ENCODE measurements around the gene LRP1B.

The LRP1B gene

GRCh38 chr2:140929849-140930248 lies 1201.0 kb downstream of the LRP1B start:
- DNase-seq (ENCODE audit: low read depth in 1 of 2, low spot score in 1 of 2): no peak

GRCh38 chr2:140918426-140918825 lies 1212.4 kb downstream of the LRP1B start:
- no peak for DNase-seq (ENCODE audit: low read depth in 1 of 2, low spot score in 1 of 2)
- in situ Hi-C loops (cut with HindIII; ENCODE audit: low pct_unique_long_range_greater_than_20kb, low sequenced_read_pairs): no loop called here
- TF ChIP-seq JUND (IDR thresholded peaks at IDR 0.05; ENCODE audit: low read depth): no peak

More at GRCh38 chr2:140929849-140930248, 1201.0 kb downstream of the LRP1B start:
- no peak for TF ChIP-seq JUND (IDR thresholded peaks at IDR 0.05; ENCODE audit: low read depth)
- in situ Hi-C loops (cut with HindIII; ENCODE audit: low pct_unique_long_range_greater_than_20kb, low sequenced_read_pairs): no loop called here

- no peak for DNase-seq (ENCODE audit: low read depth in 1 of 2, low spot score in 1 of 2)
- no peak for TF ChIP-seq JUND (IDR thresholded peaks at IDR 0.05; ENCODE audit: low read depth)
- in situ Hi-C loops (cut with HindIII; ENCODE audit: low pct_unique_long_range_greater_than_20kb, low sequenced_read_pairs): no loop called here
These were observed 1214.4 kb downstream of the LRP1B start for GRCh38 chr2:140916410-140916809.

GRCh38 chr2:140910683-140911082 lies 1220.1 kb downstream of the LRP1B start:
- DNase-seq (ENCODE audit: low read depth in 1 of 2, low spot score in 1 of 2): no peak
- in situ Hi-C loops (cut with HindIII; ENCODE audit: low pct_unique_long_range_greater_than_20kb, low sequenced_read_pairs): no loop called here
- TF ChIP-seq JUND (IDR thresholded peaks at IDR 0.05; ENCODE audit: low read depth): no peak

- no peak for DNase-seq (ENCODE audit: low read depth in 1 of 2, low spot score in 1 of 2)
- no peak for TF ChIP-seq JUND (IDR thresholded peaks at IDR 0.05; ENCODE audit: low read depth)
- in situ Hi-C loops (cut with HindIII; ENCODE audit: low pct_unique_long_range_greater_than_20kb, low sequenced_read_pairs): no loop called here
These were observed 1225.6 kb downstream of the LRP1B start for GRCh38 chr2:140905083-140905781.

- in situ Hi-C loops (cut with HindIII; ENCODE audit: low pct_unique_long_range_greater_than_20kb, low sequenced_read_pairs): no loop called here
- peak in 1 of 2 experiments; percentile 11 for DNase-seq (ENCODE audit: low read depth in 1 of 2, low spot score in 1 of 2)
- no peak for TF ChIP-seq JUND (IDR thresholded peaks at IDR 0.05; ENCODE audit: low read depth)
These were observed 1235.4 kb downstream of the LRP1B start for GRCh38 chr2:140895378-140895777.

GRCh38 chr2:140893685-140894084 lies 1237.1 kb downstream of the LRP1B start:
- in situ Hi-C loops (cut with HindIII; ENCODE audit: low pct_unique_long_range_greater_than_20kb, low sequenced_read_pairs): no loop called here
- no peak for DNase-seq (ENCODE audit: low read depth in 1 of 2, low spot score in 1 of 2)

GRCh38 chr2:140892911-140893637 lies 1237.7 kb downstream of the LRP1B start:
- no peak for DNase-seq (ENCODE audit: low read depth in 1 of 2, low spot score in 1 of 2)
- TF ChIP-seq JUND (IDR thresholded peaks at IDR 0.05; ENCODE audit: low read depth): no peak
- in situ Hi-C loops (cut with HindIII; ENCODE audit: low pct_unique_long_range_greater_than_20kb, low sequenced_read_pairs): no loop called here

More at GRCh38 chr2:140893685-140894084, 1237.1 kb downstream of the LRP1B start:
- no peak for TF ChIP-seq JUND (IDR thresholded peaks at IDR 0.05; ENCODE audit: low read depth)

- no peak for TF ChIP-seq JUND (IDR thresholded peaks at IDR 0.05; ENCODE audit: low read depth)
- in situ Hi-C loops (cut with HindIII; ENCODE audit: low pct_unique_long_range_greater_than_20kb, low sequenced_read_pairs): no loop called here
- no peak for DNase-seq (ENCODE audit: low read depth in 1 of 2, low spot score in 1 of 2)
These were observed 1238.4 kb downstream of the LRP1B start for GRCh38 chr2:140892436-140892835.

- in situ Hi-C loops (cut with HindIII; ENCODE audit: low pct_unique_long_range_greater_than_20kb, low sequenced_read_pairs): no loop called here
- DNase-seq (ENCODE audit: low read depth in 1 of 2, low spot score in 1 of 2): peak in 1 of 2 experiments; percentile 8
- no peak for TF ChIP-seq JUND (IDR thresholded peaks at IDR 0.05; ENCODE audit: low read depth)
These were observed 1239.1 kb downstream of the LRP1B start for GRCh38 chr2:140891614-140892212.

GRCh38 chr2:140882671-140883620 lies 1247.9 kb downstream of the LRP1B start:
- DNase-seq (ENCODE audit: low read depth in 1 of 2, low spot score in 1 of 2): no peak
- in situ Hi-C loops (cut with HindIII; ENCODE audit: low pct_unique_long_range_greater_than_20kb, low sequenced_read_pairs): no loop called here
- no peak for TF ChIP-seq JUND (IDR thresholded peaks at IDR 0.05; ENCODE audit: low read depth)

- DNase-seq (ENCODE audit: low read depth in 1 of 2, low spot score in 1 of 2): no peak
- in situ Hi-C loops (cut with HindIII; ENCODE audit: low pct_unique_long_range_greater_than_20kb, low sequenced_read_pairs): no loop called here
These were observed 1250.2 kb downstream of the LRP1B start for GRCh38 chr2:140880573-140880972.

More at GRCh38 chr2:140880573-140880972, 1250.2 kb downstream of the LRP1B start:
- no peak for TF ChIP-seq JUND (IDR thresholded peaks at IDR 0.05; ENCODE audit: low read depth)

Data from T47D (cell line).